Vagina (tissue), 2 donors: Measurements from ENCODE around the gene POLR2E.

Source experiments
- POLR2A ChIP-seq, 2 donors: fragments of 450-650 bp; IDR thresholded peaks; one replicate each; pipeline ENCODE4 v1.6.1; 2017; ENCODE audit warnings: antibody characterized with exemption in 2 of 2, mild to moderate bottlenecking in 2 of 2, moderate library complexity in 2 of 2
- TF ChIP-seq, protein P1 (sequence below), 3 experiments: fragments of 450-650 bp in 2 of 3; fragments of 200-600 bp in 1 of 3; sonication (generic) in 1 of 3; IDR thresholded peaks; one replicate each; pipeline ENCODE4 v1.5.1; 2017 to 2019; ENCODE audit warnings: antibody characterized with exemption in 3 of 3, mild to moderate bottlenecking in 2 of 3, moderate library complexity in 2 of 3

DNA sequence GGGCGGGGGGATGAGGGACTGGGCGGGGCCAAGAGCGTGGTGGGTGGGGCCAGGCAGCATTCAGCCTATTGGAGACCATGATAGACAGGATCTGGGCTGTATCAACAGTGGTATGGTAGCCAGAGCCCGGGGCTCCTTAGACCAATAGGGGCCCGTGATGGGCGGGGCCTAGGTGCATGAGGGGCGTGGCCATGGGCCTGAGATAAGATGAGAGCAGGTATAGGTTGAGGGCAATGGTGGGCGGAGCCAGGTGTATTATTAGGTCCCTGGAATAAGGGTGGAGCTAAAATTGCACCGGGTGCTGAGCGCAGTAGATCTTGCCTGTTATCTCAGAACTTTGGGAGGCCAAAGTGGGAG, 50.0 kb downstream of the POLR2E start:
- TF ChIP-seq POLR2A (IDR thresholded peaks at IDR 0.05): no peak
- TF ChIP-seq, protein P1, sequence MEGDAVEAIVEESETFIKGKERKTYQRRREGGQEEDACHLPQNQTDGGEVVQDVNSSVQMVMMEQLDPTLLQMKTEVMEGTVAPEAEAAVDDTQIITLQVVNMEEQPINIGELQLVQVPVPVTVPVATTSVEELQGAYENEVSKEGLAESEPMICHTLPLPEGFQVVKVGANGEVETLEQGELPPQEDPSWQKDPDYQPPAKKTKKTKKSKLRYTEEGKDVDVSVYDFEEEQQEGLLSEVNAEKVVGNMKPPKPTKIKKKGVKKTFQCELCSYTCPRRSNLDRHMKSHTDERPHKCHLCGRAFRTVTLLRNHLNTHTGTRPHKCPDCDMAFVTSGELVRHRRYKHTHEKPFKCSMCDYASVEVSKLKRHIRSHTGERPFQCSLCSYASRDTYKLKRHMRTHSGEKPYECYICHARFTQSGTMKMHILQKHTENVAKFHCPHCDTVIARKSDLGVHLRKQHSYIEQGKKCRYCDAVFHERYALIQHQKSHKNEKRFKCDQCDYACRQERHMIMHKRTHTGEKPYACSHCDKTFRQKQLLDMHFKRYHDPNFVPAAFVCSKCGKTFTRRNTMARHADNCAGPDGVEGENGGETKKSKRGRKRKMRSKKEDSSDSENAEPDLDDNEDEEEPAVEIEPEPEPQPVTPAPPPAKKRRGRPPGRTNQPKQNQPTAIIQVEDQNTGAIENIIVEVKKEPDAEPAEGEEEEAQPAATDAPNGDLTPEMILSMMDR (IDR thresholded peaks at IDR 0.05): no peak
